Neural cell (in vitro differentiated cells): ENCODE measurements around the gene PAQR5. TPM values are rescaled to one million over a fixed set of nuclear protein-coding genes. Genes with fewer than 3 reads are reported as not detected.

Experiments used
- H2AFZ ChIP-seq: fragments of 200-600, 300-800 bp; sonication (generic), shearing (Covaris generic); 2 replicates; pipeline ENCODE4 v1.6.0; 2014; ENCODE audit warnings: low read depth, mild to moderate bottlenecking, antibody characterized with exemption, low read length, moderate library complexity
- H3F3A ChIP-seq: fragments of 200-600 bp; shearing (Covaris generic); 2 replicates; pipeline ENCODE4 v1.6.1; 2016; ENCODE audit warnings: mild to moderate bottlenecking, moderate library complexity, mixed read lengths, antibody characterized with exemption, low read length; ENCODE audit not compliant: insufficient read depth, poor library complexity, severe bottlenecking
- H3K27ac ChIP-seq: fragments of 200-600, 300-800 bp; sonication (generic), shearing (Covaris generic); 2 replicates; pipeline ENCODE4 v1.5.1; 2014; ENCODE audit warnings: mild to moderate bottlenecking, low read length, moderate library complexity
- H3K27me3 ChIP-seq: fragments of 300-800, 200-600 bp; sonication (generic), shearing (Covaris generic); 2 replicates; pipeline ENCODE4 v1.6.0; 2014; ENCODE audit warnings: mild to moderate bottlenecking, low read depth, low read length, moderate library complexity; ENCODE audit not compliant: insufficient read depth
- H3K36me3 ChIP-seq: fragments of 300-800, 200-600 bp; sonication (generic), shearing (Covaris generic); 2 replicates; pipeline ENCODE4 v1.5.1; 2014; ENCODE audit warnings: mild to moderate bottlenecking, antibody characterized with exemption, low read length, moderate library complexity; ENCODE audit not compliant: insufficient read depth
- H3K4me2 ChIP-seq: fragments of 300-800, 200-600 bp; sonication (generic), shearing (Covaris generic); 2 replicates; pipeline ENCODE4 v1.6.0; 2014; ENCODE audit warnings: mild to moderate bottlenecking, low read length
- H3K4me3 ChIP-seq: fragments of 300-800, 200-600 bp; sonication (generic), shearing (Covaris generic); 2 replicates; pipeline ENCODE4 v1.5.1; 2014; ENCODE audit warnings: mild to moderate bottlenecking, low read length, moderate library complexity
- H3K79me2 ChIP-seq: fragments of 200-600 bp; shearing (Covaris generic); replicated peaks from 2 replicates; pipeline ENCODE4 v1.6.0; 2014; ENCODE audit warnings: mild to moderate bottlenecking, low read length, moderate library complexity; ENCODE audit not compliant: insufficient read depth
- H3K9ac ChIP-seq: fragments of 300-800, 200-600 bp; sonication (generic), shearing (Covaris generic); 2 replicates; pipeline ENCODE4 v1.6.1; 2016; ENCODE audit warnings: mild to moderate bottlenecking, low read length, mixed read lengths
- H3K9me2 ChIP-seq: fragments of 200-600 bp; shearing (Covaris generic); 2 replicates; pipeline ENCODE4 v1.6.1; 2016; ENCODE audit warnings: mild to moderate bottlenecking, low read length, mixed read lengths; ENCODE audit not compliant: insufficient read depth
- H3K9me3 ChIP-seq: fragments of 200-600, 300-800 bp; sonication (generic), shearing (Covaris generic); 2 replicates; pipeline ENCODE4 v1.6.1; 2016; ENCODE audit warnings: mild to moderate bottlenecking, mixed run types, low read length, moderate library complexity, mixed read lengths
- H4K20me1 ChIP-seq: fragments of 200-600 bp; shearing (Covaris generic); 2 replicates; pipeline ENCODE4 v1.6.1; 2016; ENCODE audit warnings: mild to moderate bottlenecking, mixed run types; ENCODE audit not compliant: insufficient read depth
- CTCF ChIP-seq: fragments of 450-650 bp; IDR thresholded peaks from 2 replicates; pipeline ENCODE4 v1.5.1; 2014; ENCODE audit warnings: antibody characterized with exemption, mild to moderate bottlenecking, moderate library complexity; ENCODE audit not compliant: poor library complexity, severe bottlenecking
- EP300 ChIP-seq: fragments of 450-650 bp; conservative IDR thresholded peaks from 2 replicates; pipeline ENCODE4 v1.6.1; 2014; ENCODE audit warnings: antibody characterized with exemption, mild to moderate bottlenecking, moderate library complexity; ENCODE audit not compliant: poor library complexity, severe bottlenecking
- EZH2 ChIP-seq: fragments of 200-600, 300-800 bp; shearing (Covaris generic), sonication (generic); IDR thresholded peaks from 2 replicates; pipeline ENCODE4 v1.6.1; 2014; ENCODE audit warnings: antibody characterized with exemption, low read length, borderline replicate concordance, mild to moderate bottlenecking; ENCODE audit not compliant: insufficient read depth, poor library complexity, severe bottlenecking
- MXI1 ChIP-seq: fragments of 450-650 bp; conservative IDR thresholded peaks from 2 replicates; pipeline ENCODE4 v1.6.1; 2014; ENCODE audit warnings: antibody characterized with exemption, mild to moderate bottlenecking; ENCODE audit not compliant: poor library complexity, severe bottlenecking
- POLR2AphosphoS5 ChIP-seq: IDR thresholded peaks from 2 replicates; pipeline ENCODE4 v1.6.1; 2012
- RAD21 ChIP-seq: fragments of 450-650 bp; conservative IDR thresholded peaks from 2 replicates; pipeline ENCODE4 v1.6.1; 2014; ENCODE audit warnings: antibody characterized with exemption, mild to moderate bottlenecking, moderate library complexity
- REST ChIP-seq: IDR thresholded peaks from 2 replicates; pipeline ENCODE4 v1.6.1; 2012; ENCODE audit warnings: borderline replicate concordance
- SMC3 ChIP-seq: fragments of 450-650 bp; conservative IDR thresholded peaks from 2 replicates; pipeline ENCODE4 v1.6.1; 2014; ENCODE audit warnings: antibody characterized with exemption, mild to moderate bottlenecking, moderate library complexity; ENCODE audit not compliant: poor library complexity
- TAF1 ChIP-seq: IDR thresholded peaks from 2 replicates; pipeline ENCODE4 v1.6.1; 2012; ENCODE audit warnings: low read depth
- polyA plus RNA-seq: library from polyadenylated mRNA; depleted of rRNA; stranded (reverse); fragments of >200 nt; gene quantifications from 2 replicates; pipeline ENCODE4 v1.2.3, GENCODE V29; 2014

Gene PAQR5
- polyA plus RNA-seq, 1 donor from 2014 or later: not detected

GRCh38 chr15:69390575-69390974 is 91.9 kb downstream of the PAQR5 start:
- Histone ChIP-seq H3K9ac (no peak overlapping the region), H3K4me3 (no peak overlapping the region), H3K4me2 (no peak overlapping the region), H3K36me3 (no peaks in the 10 kb centered on the region), H2AFZ (no peak overlapping the region), H3K9me3 (no peaks in the 10 kb centered on the region), H4K20me1 (no peaks in the 10 kb centered on the region), H3K27me3 (no peaks in the 10 kb centered on the region), H3F3A (no peaks in the 10 kb centered on the region), H3K79me2 (no peaks in the 10 kb centered on the region), H3K9me2 (no peaks in the 10 kb centered on the region), H3K27ac (no peak overlapping the region)
- no peak for TF ChIP-seq REST
- TF ChIP-seq POLR2AphosphoS5: no peak
- no peak for TF ChIP-seq CTCF
- TF ChIP-seq EZH2: no peak
- TF ChIP-seq SMC3: no peak
- TF ChIP-seq EP300: no peak
- no peak for TF ChIP-seq MXI1
- no peak for TF ChIP-seq TAF1
- no peak for TF ChIP-seq RAD21

GRCh38 chr15:69391046-69391757 is 92.5 kb downstream of the PAQR5 start:
- H3K4me3 ChIP-seq: no peak overlapping the region
- no peak overlapping the region for H2AFZ ChIP-seq
- no peak for TF ChIP-seq RAD21
- TF ChIP-seq TAF1: no peak
- TF ChIP-seq REST: no peak
- TF ChIP-seq POLR2AphosphoS5: no peak
- TF ChIP-seq MXI1: no peak
- no peaks in the 10 kb centered on the region for H3K79me2 ChIP-seq
- H3F3A ChIP-seq: no peaks in the 10 kb centered on the region
- H3K36me3 ChIP-seq: no peaks in the 10 kb centered on the region
- no peak overlapping the region for H3K4me2 ChIP-seq
- no peak overlapping the region for H3K27ac ChIP-seq
- no peaks in the 10 kb centered on the region for H3K27me3 ChIP-seq
- H3K9ac ChIP-seq: no peak overlapping the region
- no peaks in the 10 kb centered on the region for H3K9me2 ChIP-seq
- H3K9me3 ChIP-seq: no peaks in the 10 kb centered on the region
- no peaks in the 10 kb centered on the region for H4K20me1 ChIP-seq
